ENCODE measurements around the gene AP1G2.

AP1G2 gene

GRCh38 chr14:23558346-23559009 is 9.1 kb downstream of the AP1G2 start:
- DNase-seq (ENCODE audit: low spot score), result no peak

- DNase-seq (ENCODE audit: low spot score), result no peak
These were observed 9.6 kb downstream of the AP1G2 start for GRCh38 chr14:23557946-23558345.

DNA sequence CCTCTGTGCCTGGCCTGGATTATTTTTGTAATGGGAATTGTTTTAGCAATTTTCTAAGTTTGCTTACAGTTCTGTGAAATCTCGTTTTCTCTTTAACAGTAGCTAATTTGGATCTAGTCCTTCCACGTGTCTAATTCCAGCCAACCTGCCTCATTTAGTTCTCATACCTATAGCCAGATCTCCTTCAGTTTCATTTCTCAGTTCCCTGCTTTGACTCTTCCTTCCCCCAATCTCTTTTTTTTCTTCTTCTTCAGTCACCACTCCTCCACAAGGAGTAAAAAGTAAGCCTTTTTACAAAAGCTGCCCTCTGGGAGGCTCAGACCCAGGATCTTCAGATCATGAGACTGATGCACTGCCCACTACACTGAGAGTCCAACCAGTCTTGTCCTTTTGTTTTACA is 10.1 kb downstream of the AP1G2 start:
- DNase-seq (ENCODE audit: low spot score), result no peak

GRCh38 chr14:23556700-23557440 is 10.7 kb downstream of the AP1G2 start:
- DNase-seq (ENCODE audit: low spot score), result no peak

DNA sequence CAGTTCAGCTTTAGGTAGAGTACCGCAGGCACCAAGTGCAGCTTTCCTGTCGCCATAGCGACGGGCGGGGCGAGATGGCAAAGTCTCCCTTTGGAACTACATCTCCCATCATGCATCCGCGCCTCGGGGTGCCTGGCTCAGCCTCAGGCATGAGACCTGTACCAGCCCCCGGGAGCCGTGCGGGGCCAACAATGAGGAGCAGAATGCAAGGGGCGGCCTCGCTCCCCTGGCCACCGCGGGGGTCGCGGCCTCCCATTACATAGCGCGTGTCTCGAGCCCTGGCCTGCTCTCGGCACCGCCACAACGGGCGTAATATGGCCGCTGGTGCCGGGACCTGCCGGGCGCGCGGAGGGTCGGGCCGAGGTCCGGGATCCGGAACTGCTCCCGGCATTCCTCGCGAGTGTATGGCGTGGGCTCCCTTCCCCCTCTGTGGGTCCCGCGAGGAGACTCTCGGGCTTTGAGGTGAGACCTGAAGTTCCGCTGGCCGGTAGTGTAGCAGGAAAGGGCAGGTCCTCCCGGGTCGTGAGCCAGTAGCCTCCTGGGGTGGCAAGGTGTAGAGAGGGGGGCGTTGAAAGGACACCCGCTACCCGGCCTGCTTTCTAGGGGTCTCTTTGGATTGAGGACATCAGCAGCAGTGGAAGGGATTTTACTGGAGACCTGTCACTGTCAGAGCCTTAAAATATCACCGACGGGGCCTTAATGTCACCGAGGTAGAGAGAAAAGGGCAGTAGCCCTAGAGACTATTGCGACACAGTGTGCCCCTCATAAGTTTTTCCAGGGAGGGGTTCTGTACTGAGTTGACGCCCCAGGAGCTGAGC is 11.5 kb downstream of the AP1G2 start, which contains the start of gene THTPA:
Gene THTPA (plus strand): TSS at position 390 of the 818 bp plus-strand sequence. CDS start 487 bp downstream, outside the sequence.
- peak; percentile 93 for DNase-seq (ENCODE audit: low spot score)

- DNase-seq (ENCODE audit: low spot score), result no peak
These were observed 12.1 kb downstream of the AP1G2 start for GRCh38 chr14:23555533-23555881.

- DNase-seq (ENCODE audit: low spot score), result peak; percentile 55
These were observed 16.1 kb downstream of the AP1G2 start, which contains the start of gene ZFHX2 for GRCh38 chr14:23551266-23552028. TSS of gene ZFHX2 (minus strand) at chr14:23551765. CDS start at chr14:23535325, 16,440 bp downstream.

DNA sequence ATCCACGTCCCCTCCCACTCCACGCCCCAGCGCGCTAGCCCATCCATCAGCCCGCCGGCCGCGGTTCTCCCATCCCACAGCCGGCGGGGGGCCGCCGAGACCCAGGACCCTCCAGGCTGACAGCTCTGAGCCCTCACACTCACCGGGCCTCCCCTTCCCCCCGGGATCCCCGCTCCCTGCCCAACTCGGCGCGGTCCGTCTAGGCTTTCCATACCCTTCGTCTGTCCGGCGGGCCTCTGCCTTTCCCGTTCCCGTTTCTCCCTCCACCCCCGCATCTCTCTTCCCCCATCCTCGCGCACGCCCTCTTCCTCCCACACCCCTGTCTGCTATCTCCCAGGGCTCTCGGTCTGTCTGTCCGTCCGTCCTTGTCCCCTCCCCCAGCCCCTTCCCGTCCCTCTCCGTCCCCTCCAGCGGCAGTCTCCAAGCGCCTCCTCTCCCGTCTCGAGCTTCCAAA is 16.8 kb downstream of the AP1G2 start:
- DNase-seq (ENCODE audit: low spot score), result no peak

GRCh38 chr14:23550131-23550811 is 17.3 kb downstream of the AP1G2 start:
- DNase-seq (ENCODE audit: low spot score), result no peak

- no peak for DNase-seq (ENCODE audit: low spot score)
These were observed 19.0 kb downstream of the AP1G2 start for GRCh38 chr14:23548351-23549318.

GRCh38 chr14:23547924-23548323 is 19.7 kb downstream of the AP1G2 start:
- DNase-seq (ENCODE audit: low spot score), result no peak

DNA sequence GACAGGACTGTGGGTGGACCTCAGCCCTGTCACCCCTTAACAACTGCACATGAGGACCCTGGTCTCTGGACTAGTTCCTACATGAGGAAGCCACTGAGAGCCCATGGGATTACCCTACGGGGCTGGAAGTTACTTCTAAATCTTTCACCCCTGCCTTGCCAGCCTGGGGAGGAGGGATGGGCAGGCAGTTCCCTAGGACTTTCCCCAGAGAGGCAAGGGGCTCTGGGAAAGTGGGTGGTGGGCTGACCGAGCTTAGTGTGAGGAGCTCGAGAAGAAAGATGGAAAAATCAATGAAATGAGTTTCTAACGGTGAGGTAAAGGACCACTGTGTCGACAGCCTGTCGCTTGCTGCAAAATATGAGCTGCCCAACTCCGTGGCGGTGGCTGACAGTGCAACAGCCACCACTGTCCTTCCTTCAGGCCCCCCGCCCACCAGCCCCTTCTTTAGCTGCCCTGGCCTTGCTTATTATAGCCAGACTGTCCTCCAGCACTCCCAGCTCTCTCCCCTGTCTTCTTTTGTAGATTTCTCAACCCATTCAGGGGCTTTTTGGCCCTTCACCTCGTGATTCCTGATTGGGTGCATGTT is 21.0 kb downstream of the AP1G2 start:
- DNase-seq (ENCODE audit: low spot score), result no peak

DNA sequence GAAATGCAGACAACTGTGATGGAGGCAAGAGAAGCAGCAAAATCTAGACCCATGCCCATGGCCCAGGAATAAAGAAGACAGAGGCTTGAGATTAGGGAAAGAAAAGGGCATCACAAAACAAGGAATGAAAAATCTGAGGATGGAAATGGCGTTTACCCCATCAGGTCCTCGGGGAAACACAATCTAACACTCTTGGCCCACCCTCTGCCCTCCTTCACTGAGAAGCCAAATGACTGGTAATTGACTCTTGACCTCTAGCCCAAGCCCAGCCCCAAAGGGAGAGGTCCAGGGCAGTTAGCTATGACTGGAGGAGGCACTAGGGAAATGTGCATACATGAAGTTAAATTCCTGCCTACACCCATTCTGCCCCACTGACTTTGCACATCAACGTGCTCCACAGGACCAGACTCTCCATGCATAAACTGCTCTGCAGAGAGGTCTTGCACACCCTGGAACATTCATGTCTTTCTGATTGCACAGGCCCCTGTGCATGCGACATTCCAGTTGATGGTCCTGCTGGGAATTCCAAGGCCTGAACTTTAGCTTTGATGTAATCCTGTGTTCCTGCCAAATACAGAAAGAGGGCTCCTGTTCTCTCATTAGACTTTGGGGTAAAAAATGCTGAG is 21.7 kb downstream of the AP1G2 start:
- no peak for DNase-seq (ENCODE audit: low spot score)

- DNase-seq (ENCODE audit: low spot score), result no peak
These were observed 22.8 kb downstream of the AP1G2 start for GRCh38 chr14:23544511-23545447.

- no peak for DNase-seq (ENCODE audit: low spot score)
These were observed 24.2 kb downstream of the AP1G2 start for GRCh38 chr14:23543403-23543802.

DNA sequence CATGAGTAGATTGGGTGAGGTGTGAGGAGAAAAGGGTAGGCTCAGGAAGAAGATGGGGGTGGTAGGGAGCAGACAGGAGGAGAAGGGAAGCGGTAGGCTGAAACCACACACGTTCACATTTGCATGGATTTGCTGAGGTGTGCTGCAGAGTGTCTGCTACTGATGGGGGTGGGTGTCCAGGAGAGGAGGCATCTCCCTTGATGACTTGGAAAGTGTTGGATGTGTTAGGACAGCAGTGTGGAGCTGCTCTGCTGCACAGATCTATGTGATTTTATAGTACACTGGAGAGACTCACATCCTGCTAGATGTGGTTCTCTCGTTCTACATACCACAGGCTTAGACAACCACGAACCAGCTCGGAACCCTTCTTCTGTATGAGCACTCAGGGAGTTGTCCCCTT is 25.3 kb downstream of the AP1G2 start:
- no peak for DNase-seq (ENCODE audit: low spot score)

DNA sequence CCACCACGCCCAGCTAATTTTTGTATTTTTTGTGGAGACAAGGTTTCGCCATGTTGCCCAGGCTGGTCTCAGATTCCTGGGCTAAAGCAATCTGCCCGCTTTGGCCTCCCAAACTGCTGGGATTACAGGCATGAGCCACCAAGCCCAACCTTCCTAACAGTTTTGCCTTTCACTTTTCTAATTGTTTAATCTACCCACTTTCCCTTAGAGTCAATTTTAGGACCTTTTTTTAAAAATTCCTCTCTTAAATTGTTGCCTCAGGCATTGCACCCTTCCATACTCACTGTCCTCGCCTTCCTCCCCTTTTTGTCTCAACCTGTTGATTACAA is 27.5 kb downstream of the AP1G2 start:
- no peak for DNase-seq (ENCODE audit: low spot score)

Measured in hematopoietic multipotent progenitor cell treated with erythropoietin and hydrocortisone succinate and interleukin-3 and kit ligand, for 17 days (in vitro differentiated cells).